ENCODE results near the gene ANKS1B. TPM values are rescaled to one million over a fixed set of nuclear protein-coding genes. Genes with fewer than 3 reads are reported as not detected.

ANKS1B gene
- total and polyA plus RNA-seq, 2 of the 4 experiments (the other 2 are of a cell fraction) = 0.17 to 0.18 TPM

GRCh38 chr12:99713946-99714520, 270.7 kb downstream of the ANKS1B start:
- no peak overlapping the region for H3K14ac ChIP-seq (replicated peaks; ENCODE audit: low read depth, low read length)
- no peak overlapping the region for H2AK9ac ChIP-seq (replicated peaks; ENCODE audit: low read depth, low read length, poor library complexity)
- no peak overlapping the region for H2BK20ac ChIP-seq (ENCODE audit: low read depth, low read length)
- no peak overlapping the region for H2AFZ ChIP-seq (replicated peaks; ENCODE audit: low read length, poor library complexity)
- no peaks in the 10 kb centered on the region for H3K4me1 ChIP-seq (ENCODE audit: control insufficient read depth, insufficient read depth, low read length)
- H3K9me3 ChIP-seq (ENCODE audit: control insufficient read depth, insufficient read depth, low read length) = no peaks in the 10 kb centered on the region
- ChIA-PET POLR2A (ENCODE audit: unreplicated experiment) (no interaction called here), CTCF (no interaction called here)
- H2AK5ac ChIP-seq (ENCODE audit: low read depth, low read length) = no peak overlapping the region
- no peak overlapping the region for H3K27ac ChIP-seq (ENCODE audit: insufficient read depth, low read length)
- TF ChIP-seq RAD21 (IDR thresholded peaks at IDR 0.05; ENCODE audit: low read length) (no peak), SMC3 (IDR thresholded peaks at IDR 0.05; ENCODE audit: low read depth, low read length) (no peak), MAFK (IDR thresholded peaks at IDR 0.05; ENCODE audit: low read depth, low read length) (no peak)
- intact Hi-C loops (cut with micrococcal nuclease) (no loop called here), dilution Hi-C loops (cut with HindIII; ENCODE audit: low sequenced_read_pairs, unreplicated experiment) (no loop called here), in situ Hi-C loops (cut with MboI; ENCODE audit: low sequenced_read_pairs) (no loop called here)
- no peak overlapping the region for H4K91ac ChIP-seq (ENCODE audit: insufficient read depth, low read depth, low read length)
- no peak overlapping the region for H4K8ac ChIP-seq (ENCODE audit: low read depth in 2 of 2, low read length in 2 of 2)
- H3K9me1 ChIP-seq (ENCODE audit: insufficient read depth, low read length) = no peaks in the 10 kb centered on the region
- H2BK5ac ChIP-seq (ENCODE audit: low read depth, low read length, poor library complexity, severe bottlenecking) = no peak overlapping the region
- no peak overlapping the region for H2BK15ac ChIP-seq (ENCODE audit: low read depth, low read length)
- no TSS peak for BruUV-seq (replicated peaks)
- no peak overlapping the region for H3K18ac ChIP-seq (ENCODE audit: low read depth, low read length)
- H3K36me3 ChIP-seq (ENCODE audit: control insufficient read depth, insufficient read depth, low read length) = no peaks in the 10 kb centered on the region
- H3K27me3 ChIP-seq (ENCODE audit: control insufficient read depth, insufficient read depth, low read length) = no peaks in the 10 kb centered on the region
- H3K4ac ChIP-seq (ENCODE audit: low read depth, low read length) = no peak overlapping the region
- no peak for ATAC-seq (ENCODE audit: low read depth)
- no peak for DNase-seq
- 73% methylated on average over 3 of the region's 3 CpGs; no CpG with 5 or more reads in 1 of the 2 experiments for WGBS, 2 experiments (ENCODE audit: extremely low coverage in 2 of 2, insufficient read length in 1 of 2)
- no peak overlapping the region for H3K9ac ChIP-seq (ENCODE audit: low read depth, low read length)
- no peak overlapping the region for H3K56ac ChIP-seq (ENCODE audit: extremely low read depth, insufficient read depth, low read length)
- no peak overlapping the region for H3K23ac ChIP-seq (ENCODE audit: low read depth, low read length)
- no peaks in the 10 kb centered on the region for H3K79me1 ChIP-seq (ENCODE audit: low read depth in 1 of 2, low read length in 2 of 2)
- H3K4me3 ChIP-seq (ENCODE audit: insufficient read depth, low read depth, low read length) = no peak overlapping the region
- H3K4me2 ChIP-seq (ENCODE audit: low read depth, low read length) = no peak overlapping the region
- no peak overlapping the region for H2BK120ac ChIP-seq (ENCODE audit: low read depth, low read length)
- H4K20me1 ChIP-seq (ENCODE audit: insufficient read depth, low read length) = no peaks in the 10 kb centered on the region
- H4K5ac ChIP-seq (ENCODE audit: low read depth, low read length) = no peak overlapping the region

All from IMR-90 (cell line).